GM12875 (cell line): ENCODE measurements around the gene SH3PXD2B.

Experiments used
- H3K4me3 ChIP-seq: one replicate; pipeline ENCODE4 v1.5.1; 2011; ENCODE audit warnings: low read depth, low read length, control low read depth
- CTCF ChIP-seq: IDR thresholded peaks from 2 replicates; pipeline ENCODE4 v1.5.1; 2011; ENCODE audit warnings: low read depth, mild to moderate bottlenecking, control low read depth, inconsistent platforms, low read length, moderate library complexity, borderline replicate concordance; ENCODE audit not compliant: insufficient read depth

The SH3PXD2B gene

GRCh38 chr5:172442592-172442991 lies 11.7 kb downstream of the SH3PXD2B start:
- no peak overlapping the region for H3K4me3 ChIP-seq
- no peak for TF ChIP-seq CTCF

GRCh38 chr5:172441262-172441751 lies 13.0 kb downstream of the SH3PXD2B start:
- no peak overlapping the region for H3K4me3 ChIP-seq
- no peak for TF ChIP-seq CTCF

GRCh38 chr5:172440486-172440885 lies 13.8 kb downstream of the SH3PXD2B start:
- no peak overlapping the region for H3K4me3 ChIP-seq
- TF ChIP-seq CTCF = no peak

- no peak overlapping the region for H3K4me3 ChIP-seq
- TF ChIP-seq CTCF = no peak
Observed at GRCh38 chr5:172439785-172440477, 14.4 kb downstream of the SH3PXD2B start.

GRCh38 chr5:172438319-172438668 lies 16.0 kb downstream of the SH3PXD2B start:
- TF ChIP-seq CTCF = no peak
- H3K4me3 ChIP-seq = no peak overlapping the region

GRCh38 chr5:172437445-172438318 lies 16.6 kb downstream of the SH3PXD2B start:
- H3K4me3 ChIP-seq = no peak overlapping the region
- TF ChIP-seq CTCF = no peak
